ENCODE results near the gene RIC8A. TPM values are rescaled to one million over a fixed set of nuclear protein-coding genes. Genes with fewer than 3 reads are reported as not detected.

Gene RIC8A
- total RNA-seq, 1 donor from 2014 or later: 157 TPM

GRCh38 chr11:203056-203944 lies 4.2 kb upstream of the RIC8A start:
- Histone ChIP-seq H4K20me1 (ENCODE audit: insufficient read depth, low read length) (peaks cover 73% of the 10 kb centered on the region), H3K4me1 (ENCODE audit: insufficient read depth, low read length) (peaks cover 12% of the 10 kb centered on the region), H2AFZ (ENCODE audit: low read depth, low read length) (no peak overlapping the region), H3K9me3 (ENCODE audit: insufficient read depth, low read depth, low read length) (no peaks in the 10 kb centered on the region), H3K9ac (ENCODE audit: low read length) (no peak overlapping the region), H3K4me3 (ENCODE audit: insufficient read depth, low read depth, low read length) (no peak overlapping the region), H3K27me3 (ENCODE audit: insufficient read depth, low read length) (no peaks in the 10 kb centered on the region), H3K27ac (ENCODE audit: low read depth, low read length) (no peak overlapping the region), H3K79me2 (ENCODE audit: insufficient read depth, low read length) (peaks cover 54% of the 10 kb centered on the region), H3K4me2 (ENCODE audit: low read length) (no peak overlapping the region), H3K36me3 (ENCODE audit: insufficient read depth, low read length) (peaks cover 7% of the 10 kb centered on the region)
- H3K36me3 Mint-ChIP-seq (ENCODE audit: low read depth, unreplicated experiment): peaks cover 18% of the 10 kb centered on the region
- peak overlapping the region; percentile 62 for H3K4me3 Mint-ChIP-seq (ENCODE audit: unreplicated experiment)
- no peaks in the 10 kb centered on the region for H3K27me3 Mint-ChIP-seq (ENCODE audit: low read depth, unreplicated experiment)
- TF ChIP-seq CTCF (IDR thresholded peaks at IDR 0.05; ENCODE audit: insufficient read depth, low read depth, low read length): no peak
- no peak for TF ChIP-seq EZH2 (IDR thresholded peaks at IDR 0.05; ENCODE audit: insufficient read depth, low read length)
- peaks cover 31% of the 10 kb centered on the region for H3K4me1 Mint-ChIP-seq (ENCODE audit: low read depth, unreplicated experiment)
- H3K27ac Mint-ChIP-seq (ENCODE audit: unreplicated experiment): peak overlapping the region; percentile 75
- DNase-seq (ENCODE audit: low read depth) (no peak), FAIRE-seq (no peak)
- no peaks in the 10 kb centered on the region for H3K9me3 Mint-ChIP-seq (ENCODE audit: unreplicated experiment)

GRCh38 chr11:203945-204586 lies 3.4 kb upstream of the RIC8A start:
- no peak overlapping the region for H3K4me3 Mint-ChIP-seq (ENCODE audit: unreplicated experiment)
- no peaks in the 10 kb centered on the region for H3K27me3 ChIP-seq (ENCODE audit: insufficient read depth, low read length)
- H3K36me3 ChIP-seq (ENCODE audit: insufficient read depth, low read length): peaks cover 7% of the 10 kb centered on the region
- peaks cover 61% of the 10 kb centered on the region for H3K79me2 ChIP-seq (ENCODE audit: insufficient read depth, low read length)
- DNase-seq (ENCODE audit: low read depth) (no peak), FAIRE-seq (no peak)
- H3K4me1 ChIP-seq (ENCODE audit: insufficient read depth, low read length): peaks cover 12% of the 10 kb centered on the region
- no peak overlapping the region for H3K27ac Mint-ChIP-seq (ENCODE audit: unreplicated experiment)
- H4K20me1 ChIP-seq (ENCODE audit: insufficient read depth, low read length): peaks cover 72% of the 10 kb centered on the region
- no peak overlapping the region for H3K27ac ChIP-seq (ENCODE audit: low read depth, low read length)
- H3K9me3 Mint-ChIP-seq (ENCODE audit: unreplicated experiment): no peaks in the 10 kb centered on the region
- peaks cover 18% of the 10 kb centered on the region for H3K36me3 Mint-ChIP-seq (ENCODE audit: low read depth, unreplicated experiment)
- no peak for TF ChIP-seq EZH2 (IDR thresholded peaks at IDR 0.05; ENCODE audit: insufficient read depth, low read length)
- no peak for TF ChIP-seq CTCF (IDR thresholded peaks at IDR 0.05; ENCODE audit: insufficient read depth, low read depth, low read length)
- H3K27me3 Mint-ChIP-seq (ENCODE audit: low read depth, unreplicated experiment): no peaks in the 10 kb centered on the region
- no peak overlapping the region for H3K4me3 ChIP-seq (ENCODE audit: insufficient read depth, low read depth, low read length)
- no peak overlapping the region for H2AFZ ChIP-seq (ENCODE audit: low read depth, low read length)
- H3K9me3 ChIP-seq (ENCODE audit: insufficient read depth, low read depth, low read length): no peaks in the 10 kb centered on the region
- no peak overlapping the region for H3K4me2 ChIP-seq (ENCODE audit: low read length)
- peak overlapping the region; percentile 20 for H3K9ac ChIP-seq (ENCODE audit: low read length)
- H3K4me1 Mint-ChIP-seq (ENCODE audit: low read depth, unreplicated experiment): peaks cover 31% of the 10 kb centered on the region
